ENCODE data around the gene NME9. TPM values are rescaled to one million over a fixed set of nuclear protein-coding genes. Genes with fewer than 3 reads are reported as not detected.

Gene NME9
- total and polyA plus RNA-seq, 10 of the 15 experiments (the other 5 are each of a cell fraction or from before 2014, with no cell fraction given), result 0.09 to 0.68 (median 0.22) TPM; not detected in 6

DNA sequence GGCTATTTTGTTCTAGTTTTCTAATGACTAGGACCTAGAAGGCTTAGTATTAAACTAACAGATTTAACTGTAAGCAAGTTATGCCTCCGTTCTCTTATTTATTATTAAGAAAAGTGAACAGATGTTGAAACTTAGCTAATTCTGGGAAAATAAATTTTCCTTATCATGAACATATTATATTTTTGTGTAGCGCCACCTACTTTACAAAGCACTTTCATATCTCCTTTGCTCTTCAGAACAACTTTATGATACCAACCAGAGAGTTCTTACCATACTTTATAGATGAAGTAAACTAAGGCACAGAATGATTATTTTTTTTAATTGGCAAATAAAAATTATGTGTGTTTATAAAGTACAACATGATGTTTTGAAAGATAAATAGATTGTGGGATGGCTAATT lies 59.4 kb downstream of the NME9 start:
- no peak overlapping the region for H3K4me2 ChIP-seq (ENCODE audit: control insufficient read depth, insufficient read depth)
- H3K4me1 ChIP-seq (ENCODE audit: control insufficient read depth, insufficient read depth, low read length), result peaks cover 11% of the 10 kb centered on the region
- no peak overlapping the region for H2AFZ ChIP-seq (ENCODE audit: control insufficient read depth, low read depth, low read length)
- intact Hi-C loops (cut with micrococcal nuclease; ENCODE audit: unreplicated experiment), result loop anchor here (5.0 kb wide), 1 partner anchor 88 kb away; no protein-coding TSS in a partner anchor
- 100% methylated on average over 2 of the region's 2 CpGs for WGBS (ENCODE audit: insufficient coverage, insufficient replicate concordance, low lambda C conversion rate, missing lambda C conversion rate)
- no peaks in the 10 kb centered on the region for H3K9me3 ChIP-seq (replicated peaks; ENCODE audit: control insufficient read depth, insufficient read depth, low read length)
- H3K9ac ChIP-seq (ENCODE audit: control insufficient read depth, insufficient read depth, low read length), result no peak overlapping the region
- TF ChIP-seq POLR2AphosphoS5 (IDR thresholded peaks at IDR 0.05; ENCODE audit: low read length) (no peak), ESRRA (IDR thresholded peaks at IDR 0.05; ENCODE audit: low read length) (no peak), KAT2A (conservative IDR thresholded peaks at IDR 0.05; ENCODE audit: control insufficient read depth, low read depth, low read length) (no peak), ZSCAN29 (IDR thresholded peaks at IDR 0.05) (no peak)
- TF ChIP-seq, protein P1, sequence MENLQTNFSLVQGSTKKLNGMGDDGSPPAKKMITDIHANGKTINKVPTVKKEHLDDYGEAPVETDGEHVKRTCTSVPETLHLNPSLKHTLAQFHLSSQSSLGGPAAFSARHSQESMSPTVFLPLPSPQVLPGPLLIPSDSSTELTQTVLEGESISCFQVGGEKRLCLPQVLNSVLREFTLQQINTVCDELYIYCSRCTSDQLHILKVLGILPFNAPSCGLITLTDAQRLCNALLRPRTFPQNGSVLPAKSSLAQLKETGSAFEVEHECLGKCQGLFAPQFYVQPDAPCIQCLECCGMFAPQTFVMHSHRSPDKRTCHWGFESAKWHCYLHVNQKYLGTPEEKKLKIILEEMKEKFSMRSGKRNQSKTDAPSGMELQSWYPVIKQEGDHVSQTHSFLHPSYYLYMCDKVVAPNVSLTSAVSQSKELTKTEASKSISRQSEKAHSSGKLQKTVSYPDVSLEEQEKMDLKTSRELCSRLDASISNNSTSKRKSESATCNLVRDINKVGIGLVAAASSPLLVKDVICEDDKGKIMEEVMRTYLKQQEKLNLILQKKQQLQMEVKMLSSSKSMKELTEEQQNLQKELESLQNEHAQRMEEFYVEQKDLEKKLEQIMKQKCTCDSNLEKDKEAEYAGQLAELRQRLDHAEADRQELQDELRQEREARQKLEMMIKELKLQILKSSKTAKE (IDR thresholded peaks at IDR 0.05; ENCODE audit: low read depth, poor library complexity, severe bottlenecking), result no peak
- H3K4me3 ChIP-seq, result no peak overlapping the region
- FAIRE-seq, result no peak
- no peaks in the 10 kb centered on the region for H3K27me3 ChIP-seq (replicated peaks in 1 of 2; ENCODE audit: control insufficient read depth in 2 of 2, insufficient read depth in 2 of 2, low read length in 1 of 2)
- ChIA-PET SMC1A (ENCODE audit: uncharacterized antibody, unreplicated experiment) (interaction anchor here (1.3 to 1.7 kb wide), 4 partner anchors 13 to 80 kb away, joined by 3 to 4 read pairs (median 4); no protein-coding TSS in a partner anchor), POLR2A (no interaction called here), RAD21 (ENCODE audit: unreplicated experiment) (no interaction called here), CTCF (interaction anchor here (0.9 to 1.8 kb wide), 5 partner anchors 11 to 100 kb away, joined by 3 to 7 read pairs (median 4); no protein-coding TSS in a partner anchor)
- DNase-seq (ENCODE audit: low read depth, low spot score), result no peak
- no TSS peak for BruUV-seq (replicated peaks)
- no peak for ATAC-seq
- no peaks in the 10 kb centered on the region for H4K20me1 ChIP-seq (ENCODE audit: control insufficient read depth, insufficient read depth)
- peaks cover 0 to 2% of the 10 kb centered on the region in 2 experiments; a peak in 1 of 4 replicates for H3K36me3 ChIP-seq (ENCODE audit: control insufficient read depth in 2 of 2, insufficient read depth in 2 of 2, low read length in 1 of 2)
- no peak overlapping the region for H3K27ac ChIP-seq (ENCODE audit: control insufficient read depth, insufficient read depth)
- no peaks in the 10 kb centered on the region for H3K79me2 ChIP-seq (ENCODE audit: control insufficient read depth, insufficient read depth, low read length)
- in situ Hi-C loops (cut with MboI), result no loop called here

- ChIA-PET SMC1A (ENCODE audit: uncharacterized antibody, unreplicated experiment) (no interaction called here), RAD21 (ENCODE audit: unreplicated experiment) (no interaction called here), CTCF (no interaction called here), POLR2A (no interaction called here)
- Histone ChIP-seq H3K36me3 (ENCODE audit: control insufficient read depth in 2 of 2, insufficient read depth in 2 of 2, low read length in 1 of 2) (no peaks in the 10 kb centered on the region; a peak in 1 of 4 replicates), H3K4me1 (ENCODE audit: control insufficient read depth, insufficient read depth, low read length) (peaks cover 11% of the 10 kb centered on the region), H3K4me2 (ENCODE audit: control insufficient read depth, insufficient read depth) (no peak overlapping the region), H4K20me1 (ENCODE audit: control insufficient read depth, insufficient read depth) (no peaks in the 10 kb centered on the region), H3K9ac (ENCODE audit: control insufficient read depth, insufficient read depth, low read length) (no peak overlapping the region), H3K27me3 (replicated peaks in 1 of 2; ENCODE audit: control insufficient read depth in 2 of 2, insufficient read depth in 2 of 2, low read length in 1 of 2) (no peaks in the 10 kb centered on the region), H3K9me3 (replicated peaks; ENCODE audit: control insufficient read depth, insufficient read depth, low read length) (no peaks in the 10 kb centered on the region), H3K4me3 (no peak overlapping the region), H2AFZ (ENCODE audit: control insufficient read depth, low read depth, low read length) (no peak overlapping the region), H3K27ac (ENCODE audit: control insufficient read depth, insufficient read depth) (no peak overlapping the region), H3K79me2 (ENCODE audit: control insufficient read depth, insufficient read depth, low read length) (no peaks in the 10 kb centered on the region)
- ATAC-seq (no peak), DNase-seq (ENCODE audit: low read depth, low spot score) (no peak), FAIRE-seq (no peak)
- in situ Hi-C loops (cut with MboI) (no loop called here), intact Hi-C loops (cut with micrococcal nuclease; ENCODE audit: unreplicated experiment) (no loop called here)
- TF ChIP-seq EZH2 (IDR thresholded peaks at IDR 0.05; ENCODE audit: borderline replicate concordance, control insufficient read depth, low read depth, low read length), result no peak
- TF ChIP-seq CREB1 (IDR thresholded peaks at IDR 0.05; ENCODE audit: low read depth), result no peak
- TF ChIP-seq, protein P2, sequence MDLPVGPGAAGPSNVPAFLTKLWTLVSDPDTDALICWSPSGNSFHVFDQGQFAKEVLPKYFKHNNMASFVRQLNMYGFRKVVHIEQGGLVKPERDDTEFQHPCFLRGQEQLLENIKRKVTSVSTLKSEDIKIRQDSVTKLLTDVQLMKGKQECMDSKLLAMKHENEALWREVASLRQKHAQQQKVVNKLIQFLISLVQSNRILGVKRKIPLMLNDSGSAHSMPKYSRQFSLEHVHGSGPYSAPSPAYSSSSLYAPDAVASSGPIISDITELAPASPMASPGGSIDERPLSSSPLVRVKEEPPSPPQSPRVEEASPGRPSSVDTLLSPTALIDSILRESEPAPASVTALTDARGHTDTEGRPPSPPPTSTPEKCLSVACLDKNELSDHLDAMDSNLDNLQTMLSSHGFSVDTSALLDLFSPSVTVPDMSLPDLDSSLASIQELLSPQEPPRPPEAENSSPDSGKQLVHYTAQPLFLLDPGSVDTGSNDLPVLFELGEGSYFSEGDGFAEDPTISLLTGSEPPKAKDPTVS (IDR thresholded peaks at IDR 0.05; ENCODE audit: low read depth, low read length), result no peak
- no peak for TF ChIP-seq SPI1 (IDR thresholded peaks at IDR 0.05; ENCODE audit: borderline replicate concordance, insufficient read depth, low read depth, low read length)
- no peak for TF ChIP-seq TARDBP (IDR thresholded peaks at IDR 0.05; ENCODE audit: borderline replicate concordance)
- no peak for TF ChIP-seq MEF2A (IDR thresholded peaks at IDR 0.05; ENCODE audit: insufficient read depth, low read depth, low read length)
- no peak for TF ChIP-seq FOXM1 (IDR thresholded peaks at IDR 0.05; ENCODE audit: low read depth, low read length)
- TF ChIP-seq, protein P3, sequence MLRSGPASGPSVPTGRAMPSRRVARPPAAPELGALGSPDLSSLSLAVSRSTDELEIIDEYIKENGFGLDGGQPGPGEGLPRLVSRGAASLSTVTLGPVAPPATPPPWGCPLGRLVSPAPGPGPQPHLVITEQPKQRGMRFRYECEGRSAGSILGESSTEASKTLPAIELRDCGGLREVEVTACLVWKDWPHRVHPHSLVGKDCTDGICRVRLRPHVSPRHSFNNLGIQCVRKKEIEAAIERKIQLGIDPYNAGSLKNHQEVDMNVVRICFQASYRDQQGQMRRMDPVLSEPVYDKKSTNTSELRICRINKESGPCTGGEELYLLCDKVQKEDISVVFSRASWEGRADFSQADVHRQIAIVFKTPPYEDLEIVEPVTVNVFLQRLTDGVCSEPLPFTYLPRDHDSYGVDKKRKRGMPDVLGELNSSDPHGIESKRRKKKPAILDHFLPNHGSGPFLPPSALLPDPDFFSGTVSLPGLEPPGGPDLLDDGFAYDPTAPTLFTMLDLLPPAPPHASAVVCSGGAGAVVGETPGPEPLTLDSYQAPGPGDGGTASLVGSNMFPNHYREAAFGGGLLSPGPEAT (IDR thresholded peaks at IDR 0.05; ENCODE audit: low read depth), result no peak
- no TSS peak for BruUV-seq (replicated peaks)
- WGBS (ENCODE audit: insufficient coverage, insufficient replicate concordance, low lambda C conversion rate, missing lambda C conversion rate), result 96% methylated on average over 3 of the region's 3 CpGs
Measured at GRCh38 chr3:138267083-138267482, 62.6 kb downstream of the NME9 start.

All from GM12878 (cell line).